ENCODE results near the gene PDSS2.
A peak's percentile ranks its signal among the peaks of the same experiment; 100 is the strongest.
"Not testable (repeated sequence)": the region's sequence is repeated elsewhere in the genome, so short reads cannot be mapped to it uniquely, and the experiment has no call there.

Gene PDSS2

DNA sequence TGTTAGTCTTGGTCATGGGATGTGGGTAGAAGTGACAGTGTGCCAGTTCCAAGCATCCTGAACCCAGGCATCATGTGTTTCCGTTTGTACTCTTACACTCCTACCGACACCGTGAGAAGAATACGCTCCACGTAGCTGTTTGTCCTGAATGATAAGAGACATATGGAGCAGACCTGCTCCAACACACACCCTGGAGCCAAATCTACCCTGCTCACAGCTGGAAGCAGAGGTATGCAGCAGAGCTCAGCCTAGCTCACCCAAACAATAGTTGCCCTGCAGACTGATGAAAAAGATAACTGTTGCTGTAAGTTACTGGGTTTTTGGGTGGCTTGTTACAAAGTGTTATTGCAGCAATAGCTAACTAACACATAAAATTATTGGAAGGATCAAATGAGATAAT, 14.3 kb upstream of the PDSS2 start:
- no peak for FAIRE-seq

GRCh38 chr6:107470364-107470763, 11.0 kb upstream of the PDSS2 start:
- FAIRE-seq = no peak

- FAIRE-seq = no peak
Observed at GRCh38 chr6:107466062-107466461, 6.7 kb upstream of the PDSS2 start.

- no peak for FAIRE-seq
Observed at GRCh38 chr6:107460083-107460631, 793 bp upstream of the PDSS2 start.

- FAIRE-seq = no peak
Observed at GRCh38 chr6:107458672-107459282, 587 bp downstream of the PDSS2 start.

DNA sequence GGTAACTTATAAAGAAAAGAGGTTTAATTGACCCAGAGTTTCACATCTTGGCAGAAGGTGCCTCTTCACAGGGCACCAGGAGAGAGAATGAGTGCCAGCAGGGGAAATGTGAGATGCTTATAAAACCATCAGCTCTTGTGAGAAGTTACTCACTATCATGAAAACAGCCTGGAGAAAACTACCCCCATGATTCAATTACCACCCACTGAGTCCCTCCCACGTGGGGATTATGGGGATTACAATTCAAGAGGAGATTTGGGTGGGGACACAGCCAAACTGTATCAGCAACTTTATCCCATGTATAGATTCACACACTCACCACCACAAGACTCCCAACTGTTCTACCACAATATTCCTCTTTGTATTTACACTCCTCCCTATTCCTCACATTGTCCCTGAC, 10.6 kb downstream of the PDSS2 start:
- no peak for FAIRE-seq

DNA sequence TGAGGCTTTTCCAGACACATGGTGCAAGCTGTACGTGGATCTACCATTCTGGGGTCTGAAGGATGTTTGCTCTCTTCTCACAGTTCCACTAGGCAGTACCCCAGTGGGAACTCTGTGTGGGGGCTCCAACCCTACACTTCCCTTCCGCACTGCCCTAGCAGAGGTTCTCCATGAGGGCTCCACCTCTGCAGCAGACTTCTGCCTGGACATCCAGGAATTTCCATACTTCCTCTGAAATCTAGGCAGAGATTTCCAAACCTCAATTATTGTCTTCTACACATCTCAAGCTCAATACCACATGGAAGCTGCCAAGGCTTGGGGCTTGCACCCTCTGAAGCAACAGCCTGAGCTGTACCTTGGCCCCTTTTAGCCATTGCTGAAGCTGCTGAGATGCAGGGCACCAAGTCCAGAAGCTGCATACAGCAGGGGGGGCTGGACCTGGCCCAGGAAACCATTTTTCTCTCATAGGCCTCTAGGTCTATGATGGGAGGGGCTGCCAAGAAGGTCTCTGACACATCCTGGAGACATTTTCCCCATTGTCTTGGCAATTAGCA, 11.6 kb downstream of the PDSS2 start:
- no peak for FAIRE-seq

- FAIRE-seq = no peak
Observed at GRCh38 chr6:107444277-107444676, 15.1 kb downstream of the PDSS2 start.

GRCh38 chr6:107443608-107444267, 15.6 kb downstream of the PDSS2 start:
- FAIRE-seq = no peak

DNA sequence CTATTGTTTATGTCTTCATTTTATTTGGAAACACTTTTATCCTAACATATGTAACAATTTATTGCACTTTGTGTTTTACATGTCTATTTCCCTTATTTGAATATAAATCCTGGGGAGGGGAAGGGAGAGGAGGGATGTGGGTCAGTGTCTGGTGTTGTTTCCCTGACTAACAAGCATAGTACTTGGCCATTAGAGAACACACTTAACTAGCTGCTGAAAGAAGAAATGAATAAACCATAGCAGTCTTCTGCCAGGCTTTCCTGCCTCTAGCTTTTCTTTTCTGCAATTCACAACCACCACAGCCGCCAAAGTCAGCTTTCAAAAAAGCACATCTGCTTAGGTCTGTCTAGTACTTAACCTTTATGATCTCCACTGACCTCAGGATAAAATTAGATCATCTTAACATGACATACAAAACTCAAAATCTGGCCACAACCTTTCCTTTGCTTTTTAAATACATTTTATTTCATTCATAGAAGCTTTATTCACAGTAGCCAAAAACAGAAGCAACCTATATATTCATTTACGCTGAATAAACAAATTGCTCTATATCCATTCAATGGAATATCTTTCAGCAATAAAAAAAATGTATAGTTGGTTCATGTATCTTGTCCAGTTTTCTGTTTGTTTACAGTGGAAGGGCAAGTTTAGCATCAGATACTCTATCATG, 16.3 kb downstream of the PDSS2 start:
- FAIRE-seq = no peak

DNA sequence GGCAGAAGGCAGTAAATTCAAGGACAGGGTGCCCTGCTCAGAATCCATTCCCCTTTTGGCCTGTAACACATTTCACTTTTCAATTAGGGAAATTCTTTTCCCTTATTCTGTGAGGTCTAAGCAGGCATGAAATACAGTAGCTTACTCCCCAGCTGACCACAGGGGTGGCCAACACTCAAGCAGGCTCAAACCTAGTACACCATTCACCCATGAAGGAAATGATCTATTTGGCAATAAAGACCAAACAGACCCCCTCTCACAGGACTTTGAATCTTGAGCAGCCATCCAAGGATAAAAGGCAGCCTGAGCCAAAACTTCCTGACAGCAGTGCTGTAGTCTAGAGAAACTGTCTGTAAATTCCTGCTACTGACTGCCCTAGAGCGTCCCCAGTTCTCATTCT, 17.7 kb downstream of the PDSS2 start:
- no peak for FAIRE-seq

GRCh38 chr6:107440936-107441335, 18.4 kb downstream of the PDSS2 start:
- FAIRE-seq = no peak

- FAIRE-seq = no peak
Observed at GRCh38 chr6:107439406-107439805, 20.0 kb downstream of the PDSS2 start.

DNA sequence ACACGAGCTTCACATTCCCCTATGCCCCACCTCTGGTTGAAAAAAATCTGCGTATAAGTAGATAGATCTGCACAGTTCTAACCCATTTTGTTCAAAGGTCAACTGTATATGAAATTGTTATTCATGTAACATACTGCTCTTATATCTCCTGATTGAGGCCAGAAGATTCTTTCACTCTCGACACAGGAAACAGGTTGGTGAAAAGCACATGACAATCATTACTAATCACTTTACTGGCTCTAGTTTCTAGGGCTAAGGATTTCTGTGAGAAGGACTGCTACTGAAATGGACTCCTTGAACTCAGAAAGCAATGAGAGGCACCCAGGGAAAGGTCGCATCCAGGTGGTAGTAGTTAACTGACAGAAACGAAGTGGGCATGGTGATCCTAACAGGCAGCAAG, 21.7 kb downstream of the PDSS2 start:
- no peak for FAIRE-seq

GRCh38 chr6:107436881-107437280, 22.5 kb downstream of the PDSS2 start:
- no peak for FAIRE-seq

- no peak for FAIRE-seq
Observed at GRCh38 chr6:107435798-107436197, 23.6 kb downstream of the PDSS2 start.

DNA sequence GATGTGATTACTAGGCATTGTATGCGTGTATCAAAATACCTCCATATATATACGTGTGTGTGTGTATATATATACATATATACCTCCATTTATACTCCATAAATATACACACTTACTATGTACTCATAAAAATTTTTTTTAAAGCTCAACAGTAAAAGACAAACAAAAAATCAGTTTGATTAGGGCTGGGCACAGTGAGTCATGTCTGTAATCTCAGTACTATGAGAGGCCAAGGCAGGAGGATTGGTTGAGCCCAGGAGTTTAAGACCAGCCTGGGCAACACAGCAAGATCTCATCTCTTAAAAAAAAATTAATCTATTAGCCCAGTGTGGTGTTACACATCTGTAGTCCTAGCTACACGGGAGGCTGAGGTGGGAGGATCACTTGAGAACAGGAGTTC, 24.6 kb downstream of the PDSS2 start:
- no peak for FAIRE-seq

DNA sequence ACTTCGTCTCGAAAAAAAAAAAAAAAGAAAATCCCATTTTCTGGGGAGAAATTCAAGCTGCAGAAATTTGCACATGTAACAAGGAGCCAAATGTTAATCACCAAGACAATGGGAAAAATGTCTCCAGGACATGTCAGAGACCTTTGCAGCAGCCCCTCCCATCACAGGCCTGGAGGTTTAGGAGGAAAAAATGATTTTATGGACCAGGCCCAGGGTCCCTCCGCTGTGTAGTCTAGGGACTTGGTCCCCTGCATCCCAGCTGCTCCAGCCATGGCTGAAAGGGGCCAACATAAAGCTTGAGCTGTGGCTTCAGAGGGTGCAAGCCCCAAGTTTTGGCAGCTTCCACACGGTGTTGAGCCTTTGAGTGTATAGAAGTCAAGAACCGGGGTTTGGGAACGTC, 33.4 kb downstream of the PDSS2 start:
- FAIRE-seq = not testable (repeated sequence)

GRCh38 chr6:107423474-107423990, 35.8 kb downstream of the PDSS2 start:
- FAIRE-seq = no peak

GRCh38 chr6:107421696-107422256, 37.6 kb downstream of the PDSS2 start:
- FAIRE-seq = peak; percentile 46

- FAIRE-seq = no peak
Observed at GRCh38 chr6:107419733-107420132, 39.6 kb downstream of the PDSS2 start.

GRCh38 chr6:107418118-107418517, 41.2 kb downstream of the PDSS2 start:
- FAIRE-seq = no peak

- FAIRE-seq = no peak
Observed at GRCh38 chr6:107416145-107416544, 43.2 kb downstream of the PDSS2 start.

Measured in A204.1 (cell line).